Skeletal muscle satellite cell (primary cell): ENCODE results near the gene CLEC16A.

ENCODE experiments used
- H3K27me3 ChIP-seq: 2 replicates; pipeline ENCODE4 v1.7.0; 2013; ENCODE audit warnings: low read length; ENCODE audit not compliant: control insufficient read depth, insufficient read depth
- H3K36me3 ChIP-seq: 2 replicates; pipeline ENCODE4 v1.7.0; 2013; ENCODE audit warnings: mild to moderate bottlenecking, control low read depth, low read length; ENCODE audit not compliant: insufficient read depth
- H3K4me1 ChIP-seq: 2 replicates; pipeline ENCODE4 v1.7.0; 2013; ENCODE audit warnings: low read length; ENCODE audit not compliant: control insufficient read depth, insufficient read depth
- H3K4me2 ChIP-seq: 2 replicates; pipeline ENCODE4 v1.7.0; 2013; ENCODE audit warnings: mild to moderate bottlenecking, low read length
- H3K4me3 ChIP-seq: 2 replicates; pipeline ENCODE4 v1.7.0; 2013; ENCODE audit warnings: low read length
- H3K9ac ChIP-seq: 2 replicates; pipeline ENCODE4 v1.7.0; 2013; ENCODE audit warnings: mild to moderate bottlenecking, low read depth, low read length, moderate library complexity
- H3K9me3 ChIP-seq: replicated peaks from 2 replicates; pipeline ENCODE4 v1.7.0; 2013; ENCODE audit warnings: mild to moderate bottlenecking, control low read depth, low read length

CLEC16A gene

DNA sequence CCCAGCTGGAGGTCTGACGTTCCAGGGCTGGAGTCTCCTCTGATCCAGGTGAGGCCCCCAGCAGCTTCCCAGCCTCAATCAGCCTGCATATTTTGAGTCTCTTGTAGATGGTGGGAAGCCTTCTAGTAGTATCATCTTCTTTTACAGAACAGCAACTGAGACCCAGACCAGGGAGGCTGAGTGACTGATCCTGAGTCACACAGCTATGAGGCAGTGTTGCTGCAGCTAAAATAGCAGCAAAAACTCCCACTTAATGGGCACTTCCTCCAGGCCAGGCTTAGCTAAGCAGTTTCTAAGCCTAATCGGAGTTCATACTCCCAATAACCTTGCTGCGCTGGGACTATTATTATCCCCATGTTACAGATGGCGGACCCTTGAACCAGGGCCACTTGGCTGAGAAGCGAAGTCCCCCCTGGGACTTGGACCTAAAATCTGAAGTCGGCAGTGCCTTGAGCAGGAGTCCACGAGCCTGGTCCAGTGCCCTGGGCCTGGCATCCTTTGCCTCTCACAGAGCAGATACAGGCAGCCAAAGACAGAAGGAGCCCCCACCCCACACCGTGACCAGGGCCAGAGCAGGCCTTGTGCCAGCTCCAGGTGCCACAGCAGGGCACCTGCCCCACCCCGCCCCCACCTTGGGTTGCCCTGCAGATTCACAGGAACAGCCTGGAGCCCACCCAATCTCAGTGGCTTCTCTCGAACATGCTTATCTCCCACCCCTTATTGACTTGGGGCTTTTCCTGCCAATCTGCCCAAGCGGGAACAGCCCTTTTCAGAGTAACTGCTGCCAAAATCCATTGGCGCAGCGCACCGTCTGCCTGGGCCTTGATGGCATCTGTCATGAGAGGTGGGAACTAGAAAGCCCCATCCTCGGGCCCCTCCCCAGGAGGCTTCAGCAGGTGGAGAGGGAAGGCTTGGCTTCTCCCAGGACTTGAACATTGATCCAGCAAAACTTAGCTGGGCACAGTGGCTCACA lies 246.5 kb downstream of the CLEC16A start:
- H3K36me3 ChIP-seq = no peaks in the 10 kb centered on the region
- H3K4me3 ChIP-seq = no peak overlapping the region
- no peaks in the 10 kb centered on the region for H3K27me3 ChIP-seq
- H3K9ac ChIP-seq = no peak overlapping the region
- no peak overlapping the region for H3K4me2 ChIP-seq
- peaks cover 17% of the 10 kb centered on the region for H3K4me1 ChIP-seq
- H3K9me3 ChIP-seq = no peaks in the 10 kb centered on the region

DNA sequence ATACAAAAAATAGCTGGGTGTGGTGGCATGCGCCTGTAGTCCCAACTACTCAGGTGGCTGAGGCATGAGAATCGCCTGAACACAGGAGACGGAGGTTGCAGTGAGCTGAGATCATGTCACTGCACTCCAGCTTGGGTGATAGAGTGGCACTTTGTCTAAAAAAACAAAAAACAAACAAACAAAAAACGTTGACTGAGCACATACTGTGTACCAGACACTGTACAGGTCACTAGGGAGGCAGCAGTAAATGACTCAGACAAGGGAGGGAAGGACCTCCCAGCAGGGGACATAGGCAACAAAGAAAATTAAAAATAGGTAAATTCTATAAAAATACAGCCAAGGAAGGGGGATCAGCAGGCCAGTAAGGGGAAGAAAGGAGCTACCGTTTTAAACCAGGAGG lies 247.3 kb downstream of the CLEC16A start:
- H3K4me3 ChIP-seq = no peak overlapping the region
- H3K27me3 ChIP-seq = no peaks in the 10 kb centered on the region
- H3K36me3 ChIP-seq = no peaks in the 10 kb centered on the region
- H3K9ac ChIP-seq = no peak overlapping the region
- H3K4me1 ChIP-seq = peaks cover 17% of the 10 kb centered on the region
- no peaks in the 10 kb centered on the region for H3K9me3 ChIP-seq
- no peak overlapping the region for H3K4me2 ChIP-seq

DNA sequence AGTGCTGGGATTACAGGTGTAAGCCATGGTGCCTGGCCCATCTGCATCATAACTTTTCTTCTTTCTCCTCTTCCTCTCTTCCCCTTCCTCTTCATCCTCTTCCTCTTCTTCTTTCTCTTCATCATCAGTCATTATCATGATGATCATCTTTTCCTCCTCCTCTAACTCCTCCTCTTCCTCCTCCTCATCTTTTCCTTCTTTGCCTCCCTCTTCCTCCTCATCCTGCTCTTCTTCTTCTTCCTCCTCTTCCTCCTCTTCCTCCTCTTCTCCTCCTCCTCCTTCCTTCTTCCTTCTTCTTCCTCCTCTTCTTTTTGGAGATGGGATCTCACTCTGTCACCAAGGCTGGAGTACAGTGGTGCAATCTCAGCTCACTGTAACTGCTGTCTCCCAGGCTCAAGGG lies 249.1 kb downstream of the CLEC16A start:
- H3K4me2 ChIP-seq = no peak overlapping the region
- H3K9ac ChIP-seq = no peak overlapping the region
- H3K36me3 ChIP-seq = no peaks in the 10 kb centered on the region
- H3K27me3 ChIP-seq = no peaks in the 10 kb centered on the region
- H3K9me3 ChIP-seq = no peaks in the 10 kb centered on the region
- H3K4me1 ChIP-seq = peaks cover 17% of the 10 kb centered on the region
- H3K4me3 ChIP-seq = no peak overlapping the region

DNA sequence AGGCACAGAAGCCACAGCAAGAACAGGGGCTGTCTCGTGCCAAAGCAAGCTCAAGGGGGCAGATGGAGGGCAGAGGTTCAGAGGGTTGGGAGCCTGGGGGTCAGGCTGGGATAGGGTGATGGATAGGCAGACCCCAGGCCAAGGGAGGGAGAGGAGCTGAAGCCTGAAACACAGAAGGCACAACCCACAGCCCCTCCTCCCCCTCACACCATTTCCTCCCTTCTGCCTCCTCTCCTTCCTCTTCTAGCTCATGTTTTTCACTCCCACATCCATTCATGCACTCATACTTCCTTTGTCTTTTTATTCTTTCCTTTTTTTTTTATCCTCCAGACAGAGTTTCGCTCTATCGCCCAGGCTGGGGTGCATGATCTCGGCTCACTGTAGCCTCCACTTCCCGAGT lies 250.5 kb downstream of the CLEC16A start:
- H3K36me3 ChIP-seq = no peaks in the 10 kb centered on the region

DNA sequence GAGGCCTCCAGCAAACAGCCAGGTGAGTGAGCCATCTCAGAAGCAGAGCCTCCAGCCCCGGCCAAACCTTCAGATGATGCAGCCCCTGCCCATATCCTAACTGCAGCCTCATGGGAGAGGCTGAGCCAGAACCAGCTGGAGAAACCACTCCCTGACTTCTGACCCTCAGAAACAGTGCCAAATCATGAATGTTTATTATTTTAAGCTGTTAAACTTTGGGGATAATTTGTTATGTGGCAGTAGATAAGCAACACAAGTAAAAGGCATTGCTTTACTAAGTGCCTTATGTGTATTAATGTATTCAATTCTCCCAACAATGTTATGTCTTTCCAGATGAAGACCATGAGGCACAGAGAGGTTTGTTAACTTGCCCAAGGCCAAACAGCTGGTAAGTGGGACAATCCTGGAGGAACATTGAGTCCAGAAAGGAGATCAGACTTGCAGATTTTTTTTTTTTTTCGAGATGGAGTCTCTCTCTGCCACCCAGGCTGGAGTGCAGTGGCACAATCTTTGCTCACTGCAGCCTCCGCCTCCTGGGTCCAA lies 252.0 kb downstream of the CLEC16A start:
- no peak overlapping the region for H3K4me2 ChIP-seq
- peaks cover 17% of the 10 kb centered on the region for H3K4me1 ChIP-seq

More for the DNA sequence above, 250.5 kb downstream of the CLEC16A start:
- H3K4me1 ChIP-seq = peaks cover 17% of the 10 kb centered on the region
- H3K4me3 ChIP-seq = no peak overlapping the region
- H3K27me3 ChIP-seq = no peaks in the 10 kb centered on the region
- no peak overlapping the region for H3K4me2 ChIP-seq
- H3K9me3 ChIP-seq = no peaks in the 10 kb centered on the region
- H3K9ac ChIP-seq = no peak overlapping the region

DNA sequence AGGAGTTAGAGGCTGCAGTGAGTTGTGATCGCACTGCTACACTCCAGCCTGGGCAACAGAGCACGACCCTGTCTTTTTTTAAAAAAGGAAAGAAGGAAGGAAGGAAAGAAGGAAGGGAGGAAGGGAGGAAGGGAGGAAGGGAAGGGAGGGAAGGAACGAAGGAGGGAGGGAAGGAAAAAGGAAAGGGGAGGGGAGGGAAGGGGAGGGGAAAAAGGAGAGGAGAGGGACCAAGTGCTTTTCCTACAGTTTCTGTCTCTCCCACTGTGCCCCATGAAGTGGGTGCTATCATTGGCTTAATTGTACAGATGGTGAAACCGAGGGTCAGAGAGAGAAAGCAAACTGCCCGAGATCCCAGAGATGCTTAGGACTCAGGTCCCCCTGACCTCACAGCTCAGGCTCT lies 254.0 kb downstream of the CLEC16A start:
- Histone ChIP-seq H3K27me3 (no peaks in the 10 kb centered on the region), H3K36me3 (no peaks in the 10 kb centered on the region), H3K9ac (no peak overlapping the region), H3K9me3 (no peaks in the 10 kb centered on the region), H3K4me3 (no peak overlapping the region), H3K4me1 (peaks cover 25% of the 10 kb centered on the region), H3K4me2 (no peak overlapping the region)

More for the DNA sequence above, 252.0 kb downstream of the CLEC16A start:
- Histone ChIP-seq H3K27me3 (no peaks in the 10 kb centered on the region), H3K4me3 (no peak overlapping the region), H3K9ac (no peak overlapping the region), H3K9me3 (no peaks in the 10 kb centered on the region), H3K36me3 (no peaks in the 10 kb centered on the region)

DNA sequence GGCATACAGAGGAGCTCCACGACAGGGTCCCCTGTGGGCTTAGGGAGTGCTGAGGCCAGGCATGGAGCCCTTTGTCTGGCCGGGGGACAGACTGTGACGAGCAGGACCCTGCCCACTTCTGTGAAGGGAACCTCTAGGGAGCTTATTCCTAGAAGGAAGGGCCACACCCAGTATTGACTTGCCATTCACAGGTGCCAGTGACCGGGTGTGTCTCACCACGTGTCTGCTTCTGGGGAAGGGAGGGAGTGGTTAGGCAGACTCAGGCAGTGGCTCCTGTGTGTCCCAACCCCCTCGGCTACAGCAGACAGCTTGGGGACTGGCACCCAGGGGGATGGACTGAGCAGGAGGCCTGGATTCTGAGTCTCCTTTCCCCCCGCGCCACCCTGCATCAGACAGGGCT lies 254.5 kb downstream of the CLEC16A start:
- Histone ChIP-seq H3K4me2 (no peak overlapping the region), H3K9me3 (no peaks in the 10 kb centered on the region), H3K4me1 (peaks cover 25% of the 10 kb centered on the region), H3K27me3 (no peaks in the 10 kb centered on the region), H3K9ac (no peak overlapping the region), H3K36me3 (no peaks in the 10 kb centered on the region), H3K4me3 (no peak overlapping the region)

DNA sequence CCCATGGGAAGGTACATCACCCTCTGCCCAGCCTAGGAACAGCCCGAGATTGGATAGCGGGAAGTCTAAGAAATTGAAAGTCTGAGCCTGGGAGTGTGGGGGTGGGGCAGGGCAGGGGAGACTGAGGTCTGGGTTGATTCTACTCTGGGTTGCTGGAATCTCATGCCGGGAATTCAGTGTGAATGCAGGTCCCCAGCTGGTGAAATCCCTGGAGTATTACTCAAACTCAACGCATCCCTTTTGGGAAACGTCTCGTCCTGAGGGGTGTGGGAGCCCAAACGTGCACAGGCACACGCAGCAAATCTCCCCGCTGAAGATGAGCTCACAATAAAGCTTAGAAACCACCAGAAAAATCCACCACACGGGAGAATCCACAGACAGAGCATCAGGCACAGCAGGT lies 256.2 kb downstream of the CLEC16A start:
- Histone ChIP-seq H3K36me3 (no peaks in the 10 kb centered on the region), H3K9me3 (no peaks in the 10 kb centered on the region), H3K4me1 (peaks cover 25% of the 10 kb centered on the region), H3K9ac (no peak overlapping the region), H3K27me3 (no peaks in the 10 kb centered on the region), H3K4me2 (no peak overlapping the region), H3K4me3 (no peak overlapping the region)

DNA sequence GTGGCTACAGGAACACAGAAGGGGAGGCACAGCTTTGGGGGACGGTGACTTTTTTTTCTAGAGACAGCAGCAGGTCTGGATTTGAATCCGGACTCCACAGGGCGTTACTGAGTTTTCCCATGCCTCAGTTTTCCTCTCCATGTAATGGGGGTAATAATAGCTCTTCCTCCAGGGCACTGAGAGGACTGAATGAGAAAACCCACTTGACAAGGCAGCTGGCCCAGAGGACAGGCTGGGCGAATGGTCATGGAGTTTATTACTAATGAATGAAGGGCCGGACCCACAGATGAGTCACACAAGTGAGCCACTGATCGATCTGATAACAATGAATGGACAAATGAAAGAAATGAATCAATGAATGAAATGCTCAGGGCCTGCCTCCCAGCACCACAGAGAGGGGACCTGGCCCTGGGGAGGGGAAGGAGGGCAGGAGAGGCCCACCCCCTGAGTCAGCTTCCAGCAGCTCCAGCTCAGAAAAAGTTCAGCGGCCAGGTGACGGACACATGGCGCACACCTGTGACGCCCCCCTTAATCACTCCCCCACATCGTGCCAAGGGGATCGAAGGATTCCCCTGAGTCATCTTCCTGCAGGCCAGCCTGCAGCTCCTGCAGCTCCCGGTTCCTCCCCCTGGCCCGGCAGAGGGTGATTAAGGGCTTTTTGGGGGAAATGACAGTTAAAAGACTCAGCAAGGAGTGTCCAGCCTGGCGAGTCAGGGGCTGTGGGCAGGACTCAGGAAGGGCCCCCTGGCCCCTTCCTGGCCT lies 257.3 kb downstream of the CLEC16A start:
- Histone ChIP-seq H3K36me3 (no peaks in the 10 kb centered on the region), H3K27me3 (no peaks in the 10 kb centered on the region), H3K9ac (peak overlapping the region; percentile 65), H3K4me3 (peak overlapping the region; percentile 50), H3K4me2 (peak overlapping the region; percentile 72), H3K9me3 (no peaks in the 10 kb centered on the region), H3K4me1 (peaks cover 34% of the 10 kb centered on the region)

DNA sequence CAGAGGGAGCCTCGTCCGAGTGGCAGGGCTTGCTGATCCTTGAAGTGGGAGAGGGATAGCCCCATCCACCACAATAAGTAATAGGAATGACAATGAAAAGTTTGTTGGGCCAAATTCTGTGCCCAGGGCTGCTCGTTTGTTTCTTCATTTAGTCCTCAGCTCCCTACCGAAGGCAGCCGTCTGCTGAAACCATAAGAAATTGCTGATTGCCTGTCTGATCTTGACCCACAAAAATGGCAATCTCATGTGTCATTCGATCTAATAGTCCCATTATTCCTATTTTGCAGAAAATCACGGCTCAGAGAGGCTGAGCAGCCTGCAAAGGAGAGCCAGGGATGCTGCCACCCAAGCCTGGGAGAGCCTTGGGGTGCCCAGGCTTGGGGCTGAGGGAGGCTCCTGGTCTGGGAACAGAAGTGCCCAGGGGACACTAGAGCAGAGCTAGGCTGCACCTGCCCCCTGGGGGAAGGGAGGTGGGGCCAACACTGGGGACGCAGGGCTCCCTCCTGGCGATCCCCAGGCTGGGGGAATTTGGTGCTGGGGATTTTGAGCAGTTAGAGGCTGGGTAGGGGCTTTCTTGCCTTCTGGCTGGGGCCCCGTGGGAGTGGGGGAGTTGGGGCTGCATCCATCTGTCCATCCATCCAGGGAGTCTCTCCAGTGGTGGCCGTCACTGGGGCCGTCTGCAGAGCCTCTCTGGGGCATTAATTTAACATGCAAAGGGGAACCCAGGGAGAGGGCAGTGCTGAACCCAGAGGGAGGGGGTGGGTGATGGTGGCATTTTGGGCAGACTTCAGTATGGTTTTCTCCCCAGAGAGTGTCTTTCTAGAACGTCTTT lies 258.1 kb downstream of the CLEC16A start:
- peaks cover 34% of the 10 kb centered on the region for H3K4me1 ChIP-seq
- peaks cover 3% of the 10 kb centered on the region for H3K9me3 ChIP-seq
- H3K36me3 ChIP-seq = no peaks in the 10 kb centered on the region
- H3K27me3 ChIP-seq = no peaks in the 10 kb centered on the region
- peak overlapping the region; percentile 50 for H3K4me3 ChIP-seq
- H3K4me2 ChIP-seq = peak overlapping the region; percentile 72
- peak overlapping the region; percentile 65 for H3K9ac ChIP-seq
